SK-MEL-5 (cell line): ENCODE data around the gene NLGN3. TPM values are rescaled to one million over a fixed set of nuclear protein-coding genes. Genes with fewer than 3 reads are reported as not detected.

Experiments used
- DNase-seq: peaks from one replicate; pipeline ENCODE4 v3.0.0-alpha.2; 2016; ENCODE audit warnings: low read depth, low spot score
- in situ Hi-C: cut with HindIII; loops from 2 replicates; pipeline ENCODE4 v1.10.0; 2016; ENCODE audit warnings: low sequenced_read_pairs, high pct_unique_total_duplicates, low pct_unique_long_range_greater_than_20kb
- total RNA-seq: library from RNA; depleted of rRNA; stranded (reverse); fragments of >200 nt; shearing (Covaris generic); gene quantifications from 2 replicates; pipeline ENCODE4 v1.2.3, GENCODE V29; 2014

NLGN3 gene
- total RNA-seq, 1 experiment from 2014 or later = 0.05 TPM

DNA sequence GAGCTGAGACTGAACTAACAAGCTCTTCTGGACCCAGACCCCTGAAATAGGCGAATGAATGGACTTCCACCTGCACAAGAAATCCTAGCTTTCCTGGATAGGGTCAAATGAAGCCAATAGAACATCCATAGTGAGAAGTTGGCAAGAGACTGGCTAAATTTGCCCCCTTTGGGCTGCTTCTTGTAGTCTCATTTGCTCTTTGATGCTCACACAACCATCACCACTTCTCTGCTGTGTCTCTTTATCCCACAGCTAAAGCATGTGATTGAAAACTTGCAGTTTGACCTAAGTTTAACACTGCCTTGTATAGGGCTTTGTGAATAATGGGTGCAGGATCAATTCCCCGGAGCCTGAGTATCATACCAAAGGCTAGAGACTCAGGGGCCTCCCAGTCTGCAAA is 38.2 kb downstream of the NLGN3 start:
- in situ Hi-C loops = no loop called here
- DNase-seq = no peak

DNA sequence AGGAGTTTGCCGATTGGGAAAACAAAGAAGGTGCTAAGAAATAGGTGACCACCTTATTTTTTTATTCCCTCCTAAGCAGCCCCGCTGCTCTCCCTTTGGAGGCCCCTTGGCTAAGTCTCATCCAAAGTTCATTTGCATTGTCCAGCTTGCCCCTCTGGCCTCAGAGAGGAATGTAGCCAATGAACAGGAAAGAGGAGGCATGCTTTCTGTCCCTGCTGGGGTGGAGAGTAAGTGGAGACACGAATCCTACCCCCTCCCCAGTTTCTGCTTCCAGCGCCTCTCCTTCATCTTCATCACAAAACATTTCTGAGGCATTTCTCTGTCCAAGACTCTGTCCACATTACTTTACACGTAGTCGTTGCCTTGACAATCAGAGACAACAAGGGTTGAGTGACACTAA is 38.7 kb downstream of the NLGN3 start:
- DNase-seq = no peak
- in situ Hi-C loops = no loop called here

DNA sequence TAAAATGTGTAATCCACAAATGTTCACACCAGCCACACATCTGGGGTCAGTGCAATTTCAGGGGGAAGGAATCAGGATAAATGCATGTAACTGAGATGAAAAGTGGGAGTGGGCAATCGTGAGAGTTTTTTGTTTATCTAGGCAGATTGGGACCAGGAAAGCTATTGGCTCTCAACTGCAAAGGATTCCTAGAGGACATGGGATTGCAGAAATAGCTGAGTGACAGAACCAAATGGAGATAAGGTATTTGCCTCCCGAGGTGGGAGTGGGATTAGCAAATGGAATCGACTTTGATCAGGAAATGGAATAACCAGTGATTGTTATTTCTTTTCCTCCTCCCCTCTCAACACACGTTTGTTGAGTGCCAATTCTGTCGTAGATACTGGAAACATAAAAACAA is 39.5 kb downstream of the NLGN3 start:
- no peak for DNase-seq
- in situ Hi-C loops = no loop called here

DNA sequence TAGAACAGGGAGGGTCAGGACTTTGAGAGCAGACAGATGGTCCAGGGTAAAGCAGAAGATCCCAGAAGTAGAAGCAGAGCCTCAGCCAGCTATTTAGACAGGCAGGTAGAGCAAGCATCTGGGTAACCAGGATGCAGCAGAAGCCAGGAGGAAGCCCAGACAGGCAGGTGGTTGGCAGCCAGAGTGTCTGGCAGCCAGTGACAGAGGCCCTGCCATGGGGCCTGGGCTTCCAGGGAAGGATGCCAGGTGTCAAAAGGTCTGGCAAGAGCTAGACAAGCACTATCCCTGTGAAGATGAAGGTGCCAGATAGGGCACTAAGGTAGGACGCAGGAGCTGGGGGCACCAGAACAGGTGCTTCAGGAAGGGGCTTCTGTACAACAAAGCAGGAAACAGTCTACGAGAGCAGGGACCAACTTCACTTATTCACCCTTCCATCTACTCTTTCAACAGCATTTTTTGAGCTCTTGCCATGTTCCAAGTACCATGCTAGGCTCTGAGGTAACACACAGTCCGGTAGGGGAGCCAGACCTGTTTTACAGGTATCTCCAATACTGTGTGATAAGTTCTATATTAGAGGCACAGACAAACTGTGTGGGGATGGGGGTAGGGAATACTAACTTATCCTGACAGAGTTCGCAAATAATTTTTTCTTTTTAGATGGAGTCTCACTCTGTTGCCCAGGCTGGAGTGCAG is 40.3 kb downstream of the NLGN3 start:
- in situ Hi-C loops = no loop called here
- no peak for DNase-seq

DNA sequence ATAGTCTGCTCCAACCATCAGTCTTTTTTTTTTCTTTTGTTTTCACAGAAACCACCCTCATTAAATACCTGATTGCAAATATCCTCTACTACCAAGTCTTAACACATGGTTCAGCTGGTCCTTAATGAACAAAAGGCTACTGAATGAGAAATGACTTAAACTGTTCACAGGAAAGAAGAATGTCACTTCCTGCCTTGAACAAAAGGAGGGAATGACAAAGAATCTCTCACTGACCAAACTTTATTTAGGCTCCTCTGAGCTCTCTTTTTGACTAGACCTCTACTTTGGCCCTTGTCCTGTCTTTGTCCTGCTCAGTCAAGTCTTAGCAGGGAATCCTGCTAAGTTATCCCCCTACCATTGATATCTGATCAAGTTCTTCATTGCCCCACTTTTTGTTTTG is 46.6 kb downstream of the NLGN3 start:
- in situ Hi-C loops = no loop called here
- peak; percentile 13 for DNase-seq

DNA sequence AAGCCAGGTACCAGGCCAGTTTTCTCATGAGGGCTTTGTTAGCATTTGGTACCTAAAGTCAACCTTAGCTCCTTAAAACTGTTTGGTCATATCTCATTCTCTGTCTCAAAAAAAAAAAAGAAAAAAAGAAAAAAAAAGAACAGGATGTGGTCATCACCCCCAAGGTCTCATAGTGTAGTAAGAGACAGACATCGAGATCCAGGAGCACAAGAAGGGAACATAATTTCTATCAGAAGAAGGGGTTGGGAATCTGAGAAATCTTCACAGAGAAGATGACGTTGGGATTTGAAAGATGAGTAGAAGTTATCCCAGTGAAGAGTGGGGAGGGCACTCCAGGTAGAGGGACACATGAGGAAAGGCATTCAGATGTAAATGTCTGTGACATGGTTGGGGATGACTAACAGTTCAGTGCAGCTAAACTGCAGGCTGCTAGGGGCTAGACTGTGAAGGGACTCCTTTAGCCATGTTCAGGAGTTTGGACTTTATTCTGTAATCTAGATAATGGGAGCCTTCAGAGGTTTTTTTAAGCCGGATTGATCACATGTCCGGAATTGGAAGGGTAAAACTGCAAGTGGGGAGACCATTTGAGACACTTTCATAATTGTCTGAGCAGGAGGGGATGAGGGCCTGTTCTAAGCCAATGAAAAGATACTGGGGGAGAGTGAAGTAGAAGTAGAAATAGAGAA is 51.5 kb downstream of the NLGN3 start:
- no peak for DNase-seq
- in situ Hi-C loops = no loop called here

DNA sequence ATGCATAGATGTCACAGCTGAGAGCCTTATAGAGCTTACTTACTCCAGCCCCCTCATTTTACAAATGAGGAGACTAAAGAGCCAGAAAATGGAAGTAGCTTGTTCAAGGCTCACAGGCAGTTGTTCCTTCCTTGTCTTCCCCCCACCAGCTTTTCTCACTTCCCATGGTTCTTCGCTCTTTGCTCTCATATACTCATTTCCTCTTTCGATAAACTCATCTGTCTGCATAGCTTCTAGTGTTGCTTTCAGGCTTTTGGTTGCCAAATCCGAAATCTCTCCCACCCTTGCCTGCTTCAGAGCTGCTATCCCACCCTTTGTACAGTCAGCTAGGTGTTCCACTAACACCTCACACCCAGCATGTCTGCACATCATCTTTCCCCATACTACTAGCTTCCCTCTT is 53.4 kb downstream of the NLGN3 start:
- DNase-seq = no peak
- in situ Hi-C loops = no loop called here

DNA sequence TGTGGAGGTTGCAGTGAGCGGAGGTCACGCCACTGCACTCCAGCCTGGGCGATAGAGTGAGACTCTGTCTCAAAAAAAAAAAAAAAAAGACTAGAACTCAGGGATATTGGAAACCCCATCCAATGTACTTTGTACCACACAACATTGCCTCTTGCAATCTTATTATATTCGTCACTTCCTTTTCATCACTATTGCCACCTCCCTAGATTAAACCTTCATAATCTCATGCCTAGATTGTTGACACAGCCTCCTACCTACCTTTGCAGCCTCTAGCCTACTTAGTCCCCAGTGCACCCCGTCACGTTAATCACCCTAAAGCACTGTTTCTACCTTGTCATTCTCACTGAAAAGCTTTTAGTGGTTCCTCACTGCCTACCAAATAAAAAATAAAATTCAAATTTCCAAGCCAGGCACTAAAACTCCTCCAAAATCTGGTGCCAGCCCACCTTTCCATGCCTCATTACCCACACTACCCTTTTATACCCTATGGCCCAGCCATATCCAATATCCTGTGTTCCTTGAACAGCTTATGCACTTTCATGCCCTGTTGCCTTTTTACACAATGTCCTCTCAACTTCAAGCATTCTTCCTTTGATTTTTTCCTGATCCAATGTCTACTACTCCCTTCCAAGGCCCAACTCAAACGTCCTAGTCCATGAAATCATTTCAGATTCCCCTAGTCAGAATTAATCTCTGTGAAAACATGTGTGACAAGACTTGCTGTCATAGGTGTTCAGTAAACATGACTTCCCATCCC is 54.8 kb downstream of the NLGN3 start:
- in situ Hi-C loops = no loop called here
- DNase-seq = no peak

DNA sequence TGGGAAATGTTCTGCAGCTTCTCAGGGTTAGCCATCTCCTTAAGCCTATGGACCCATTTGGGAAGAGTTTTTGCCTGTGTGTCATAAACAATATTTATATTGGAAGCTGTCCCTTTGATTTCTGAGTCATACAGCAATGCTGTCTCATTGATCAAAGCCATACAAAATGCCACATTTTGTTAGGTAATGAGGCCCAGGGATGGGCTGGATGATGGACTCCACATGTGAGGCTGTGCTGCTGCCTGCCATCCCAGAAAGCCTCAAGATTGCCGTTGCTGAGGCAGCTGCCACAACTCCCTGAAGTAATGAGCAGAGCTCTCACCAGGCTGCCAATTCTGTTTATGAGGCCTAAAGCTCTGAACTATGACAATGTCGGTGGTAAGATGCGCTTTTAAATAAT is 66.2 kb downstream of the NLGN3 start:
- in situ Hi-C loops = no loop called here
- DNase-seq = no peak

DNA sequence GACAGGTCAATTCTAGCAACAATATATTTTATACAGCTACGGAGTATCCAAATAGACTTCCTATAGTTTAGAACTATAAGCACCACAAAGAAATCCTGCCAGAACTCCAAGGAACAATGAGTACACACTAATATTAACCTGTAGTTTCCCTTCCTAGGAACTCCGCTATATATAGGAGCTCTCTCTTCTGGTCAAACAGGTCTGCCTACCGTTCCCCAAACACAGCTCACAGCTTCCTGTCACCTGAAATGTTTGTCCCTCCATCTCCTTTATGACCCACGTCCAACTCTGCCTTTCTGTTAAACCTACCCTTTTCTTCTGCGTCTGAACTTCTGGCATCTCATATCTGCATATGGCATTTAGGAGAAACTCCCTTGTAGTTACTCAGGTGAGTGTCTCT is 67.9 kb downstream of the NLGN3 start:
- in situ Hi-C loops = no loop called here
- DNase-seq = no peak

DNA sequence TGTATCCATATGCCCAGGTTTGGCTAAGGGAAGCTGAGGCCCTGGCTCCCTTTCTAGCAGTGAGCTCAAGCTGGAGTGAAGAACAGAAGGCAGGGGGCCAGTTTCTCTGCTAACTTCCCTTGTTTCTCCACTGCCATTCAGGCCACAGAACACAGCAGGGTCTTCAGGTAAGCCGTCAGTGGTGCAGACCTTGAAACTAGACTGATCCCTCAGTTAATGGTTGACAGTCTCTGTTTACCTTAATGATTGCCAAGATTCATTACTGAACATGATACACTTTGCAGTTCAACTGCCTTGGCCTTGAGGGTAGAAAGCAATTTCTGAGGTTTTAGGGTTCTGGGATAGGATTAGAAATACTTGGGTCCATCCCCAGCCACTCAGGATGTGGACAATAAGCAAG is 69.5 kb downstream of the NLGN3 start:
- no peak for DNase-seq
- in situ Hi-C loops = no loop called here

DNA sequence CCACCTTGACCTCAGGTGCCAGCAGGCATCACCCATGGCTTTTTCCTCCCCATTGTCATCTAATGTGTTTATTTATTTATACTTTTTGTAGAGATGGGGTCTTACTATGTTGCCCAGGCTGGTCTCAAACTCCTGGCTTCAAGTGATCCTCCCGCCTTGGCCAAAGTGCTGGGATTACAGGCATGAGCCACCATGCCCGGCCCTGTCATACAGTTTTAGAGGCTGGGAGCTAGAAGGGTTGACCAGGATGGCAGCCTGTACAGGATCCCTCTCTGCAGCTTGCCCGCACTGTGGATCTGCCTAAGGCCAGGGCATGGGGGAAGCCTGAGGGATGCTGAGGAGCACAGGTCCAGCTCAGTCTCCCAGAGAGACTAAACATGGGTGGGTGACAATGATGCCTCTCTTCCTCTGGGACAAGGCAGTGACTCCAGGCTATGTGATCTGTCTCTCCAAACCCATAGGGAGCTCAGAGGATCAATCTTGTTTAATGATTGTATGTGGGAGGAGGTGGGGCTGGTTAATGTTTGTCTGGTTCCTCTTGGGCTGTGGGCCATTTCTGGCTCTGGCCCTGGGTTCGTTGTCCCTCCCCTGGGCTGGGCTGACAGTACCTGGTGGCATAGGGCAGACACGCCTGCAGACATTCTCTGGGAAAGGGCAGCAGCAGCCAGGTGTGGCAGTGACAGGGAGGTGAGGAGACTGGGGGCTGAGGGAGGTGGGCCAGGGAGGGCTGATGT is 70.1 kb downstream of the NLGN3 start:
- in situ Hi-C loops = no loop called here
- DNase-seq = no peak

DNA sequence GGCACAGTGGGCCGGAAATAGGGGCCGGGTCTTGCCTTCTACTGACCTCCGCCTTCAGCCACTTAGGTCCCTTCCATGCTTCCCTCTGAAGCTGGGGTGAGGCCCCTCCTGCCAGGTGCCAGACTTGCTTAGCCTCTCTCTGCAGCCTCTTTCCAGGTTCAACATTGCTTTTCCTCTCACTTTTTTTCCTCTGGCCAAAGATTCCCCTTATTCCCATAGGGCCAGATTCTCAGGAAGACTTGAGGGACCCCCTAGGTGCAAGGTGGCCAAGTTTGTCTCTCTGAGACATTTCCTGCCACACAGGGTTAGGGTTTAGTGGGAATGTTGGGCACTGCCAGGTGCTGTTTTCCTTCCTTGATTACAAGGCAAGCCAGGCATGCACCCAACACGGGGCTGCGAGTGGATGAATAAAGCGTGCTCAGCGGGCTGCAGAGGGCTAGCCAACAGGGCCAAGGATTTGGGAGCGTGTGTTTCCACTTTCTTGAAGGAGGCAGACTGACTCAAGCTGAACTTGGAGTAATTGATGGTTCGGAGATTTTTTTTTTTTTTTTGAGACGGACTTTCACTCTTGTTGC is 70.8 kb downstream of the NLGN3 start:
- no peak for DNase-seq
- in situ Hi-C loops = no loop called here

DNA sequence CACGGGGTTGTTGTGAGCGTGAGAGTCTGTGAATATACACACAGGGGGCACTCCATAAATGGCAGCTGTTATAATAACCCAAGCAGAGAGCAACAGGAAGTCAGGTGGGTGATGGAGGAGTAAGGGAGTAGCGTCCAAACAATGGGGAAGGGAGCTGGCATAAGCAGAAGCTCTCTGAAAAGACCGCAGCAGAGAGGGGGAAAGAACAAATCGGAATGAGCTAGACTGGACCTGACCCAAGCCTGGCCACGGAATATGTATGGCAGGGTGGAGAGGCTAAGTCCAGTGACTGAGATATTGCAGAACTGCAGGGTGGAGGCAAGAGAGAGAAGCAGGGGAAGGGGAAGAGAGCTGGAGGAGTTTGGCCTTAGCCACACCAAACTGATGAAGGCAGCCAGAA is 71.8 kb downstream of the NLGN3 start:
- no peak for DNase-seq
- in situ Hi-C loops = no loop called here

DNA sequence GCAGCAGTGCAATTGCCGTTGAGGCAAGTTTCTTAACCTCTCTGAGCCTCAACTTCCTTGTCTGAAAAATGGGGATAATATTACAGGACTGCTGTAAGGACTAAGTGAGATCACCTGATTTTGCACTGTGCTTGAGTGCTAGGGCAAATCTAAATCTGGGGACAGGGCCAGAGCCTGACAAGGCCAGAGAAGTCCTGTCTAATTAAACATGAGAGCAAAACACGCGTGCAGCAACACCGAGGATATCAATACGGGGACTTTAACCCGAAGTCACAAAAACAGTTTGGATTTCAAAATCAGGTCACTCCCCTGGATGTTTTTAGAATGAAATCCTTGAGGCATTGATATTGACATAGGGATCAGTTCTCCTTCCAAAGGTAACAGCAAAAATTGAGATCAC is 72.7 kb downstream of the NLGN3 start:
- in situ Hi-C loops = no loop called here
- no peak for DNase-seq
